HG03571 (cell line): Measurements from ENCODE around the gene DIP2B.

Experiments used
- ATAC-seq: cut with Tn5 transposase; IDR thresholded peaks from one replicate; pipeline ENCODE4 v1.9.1; 2021; ENCODE audit not compliant: unreplicated experiment

Gene DIP2B

DNA sequence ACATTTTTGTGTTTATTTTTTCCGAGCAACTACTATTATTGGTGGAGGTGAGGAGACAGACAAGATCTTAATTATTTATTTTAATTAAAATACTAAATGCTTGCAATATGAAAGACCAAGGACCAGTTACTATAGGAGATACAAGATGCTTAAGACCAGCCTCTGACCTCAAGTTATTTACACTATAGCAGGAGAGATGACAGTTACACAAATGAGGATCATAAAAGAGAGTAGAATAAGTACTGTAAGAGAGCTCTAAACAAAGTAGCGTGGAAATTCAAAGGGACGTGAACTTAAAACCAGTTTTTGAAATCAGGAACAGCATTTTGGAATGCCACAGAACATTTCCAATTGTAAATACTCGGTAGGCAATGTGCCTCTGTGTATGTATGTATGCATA lies 131.1 kb downstream of the DIP2B start:
- ATAC-seq = no peak

DNA sequence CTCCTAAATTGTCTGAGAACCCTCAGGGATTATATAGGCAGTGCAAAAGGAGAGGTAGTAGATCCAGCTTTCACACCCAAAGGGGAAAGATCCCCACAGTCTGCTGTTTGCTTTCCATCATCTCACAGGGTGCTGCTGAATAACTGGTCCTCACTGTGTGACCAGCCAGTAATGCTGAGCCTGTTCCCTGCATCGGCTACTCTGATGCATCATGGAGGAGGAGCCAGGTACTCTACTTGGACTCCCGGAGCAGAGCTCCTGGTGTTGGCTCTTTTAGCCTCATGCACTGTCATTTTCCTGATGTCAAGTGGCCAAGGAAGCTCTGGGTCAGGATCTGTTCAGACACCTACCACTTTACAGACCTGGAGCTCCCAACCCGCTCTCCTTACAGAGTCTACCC lies 131.7 kb downstream of the DIP2B start:
- ATAC-seq = no peak

DNA sequence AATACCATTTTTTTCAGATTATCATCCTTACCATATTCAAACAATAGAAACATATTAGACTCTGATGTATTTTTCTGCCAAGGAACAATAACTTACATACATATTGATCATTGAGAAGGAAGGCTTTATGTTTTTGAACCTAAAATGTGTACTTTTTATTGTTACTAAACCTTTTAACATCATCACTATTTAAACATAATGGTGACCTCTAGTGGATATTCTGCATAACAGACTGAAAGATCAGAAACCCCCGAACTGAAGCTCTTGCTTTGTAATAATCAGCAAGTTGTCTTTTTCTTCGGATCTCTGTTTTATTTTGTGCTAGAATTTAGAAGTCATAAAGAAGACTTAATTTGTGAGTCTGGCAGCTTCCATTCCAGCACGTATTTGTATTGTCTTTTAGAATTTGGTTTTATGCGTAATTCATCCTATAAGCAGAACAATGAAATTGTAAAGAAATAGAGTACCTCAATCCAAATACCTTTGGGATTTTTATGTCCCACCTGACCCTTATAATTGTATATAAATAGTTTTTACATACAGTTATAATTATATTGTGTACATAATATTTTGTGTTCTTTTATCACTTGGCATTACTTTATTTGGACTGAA lies 133.2 kb downstream of the DIP2B start:
- ATAC-seq = no peak

DNA sequence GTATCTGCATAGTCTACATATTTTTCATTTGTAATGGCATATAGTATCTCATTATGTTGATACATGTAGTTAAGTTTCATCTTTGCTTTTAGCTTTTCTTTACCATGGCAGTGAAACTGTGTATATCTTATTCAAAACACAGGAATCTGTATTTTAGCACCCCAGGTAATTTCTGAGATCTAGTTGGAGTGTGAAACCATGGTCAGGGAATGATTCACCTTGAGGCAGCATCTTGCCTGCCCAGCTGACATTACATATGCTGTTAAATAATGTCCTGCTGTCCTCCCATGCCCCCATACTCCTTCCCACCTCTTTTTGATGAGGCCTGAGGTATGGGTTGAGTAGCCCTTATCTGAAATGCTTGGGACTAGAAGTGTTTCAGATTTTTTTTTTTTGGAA lies 133.7 kb downstream of the DIP2B start:
- ATAC-seq = no peak

DNA sequence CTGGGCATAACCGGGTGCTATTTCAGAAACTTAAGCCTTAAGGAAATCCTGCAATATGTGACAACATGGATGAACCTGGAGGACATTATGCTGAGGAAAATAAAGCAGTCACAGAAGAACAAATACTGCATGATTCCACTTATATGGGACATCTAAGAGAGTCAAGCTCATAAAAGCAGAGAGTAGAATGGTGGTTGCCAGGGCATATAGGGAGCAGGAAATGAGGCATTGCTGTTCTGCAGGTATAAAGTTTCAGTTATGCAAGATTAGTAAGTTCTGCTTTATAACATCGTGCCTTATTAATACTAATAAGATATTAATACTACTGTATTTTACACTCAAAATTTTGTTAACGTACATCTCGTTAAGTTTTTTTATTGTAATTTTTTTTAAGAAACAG lies 134.9 kb downstream of the DIP2B start:
- no peak for ATAC-seq

DNA sequence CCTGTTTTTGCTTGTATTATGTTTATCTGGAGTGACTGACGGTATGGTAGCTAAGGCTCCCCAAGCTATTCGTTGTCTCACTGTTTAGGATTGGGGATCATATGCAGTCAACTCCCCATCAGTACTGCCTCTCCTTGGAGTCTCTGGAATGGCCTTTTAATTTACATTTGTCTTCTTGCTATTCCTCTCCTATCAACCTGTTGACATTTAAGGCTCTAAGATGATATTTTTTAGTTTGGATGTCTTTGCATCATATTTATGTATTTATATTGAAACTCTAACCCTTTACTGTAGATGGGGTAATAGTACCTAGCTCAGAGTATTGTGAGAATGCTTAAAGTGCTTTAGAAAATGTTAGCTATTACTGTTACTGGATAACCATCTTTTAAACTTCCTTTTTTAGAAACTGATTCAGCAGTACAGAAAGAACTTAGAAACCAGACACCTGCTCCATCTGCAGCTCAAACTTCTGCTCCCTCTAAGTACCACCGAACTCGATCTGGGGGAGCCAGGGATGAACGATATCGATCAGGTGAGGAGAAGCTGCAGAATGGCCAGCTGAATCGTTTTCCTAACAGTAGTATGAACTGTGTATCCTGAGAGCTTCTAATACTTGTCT lies 135.6 kb downstream of the DIP2B start:
- ATAC-seq = no peak

DNA sequence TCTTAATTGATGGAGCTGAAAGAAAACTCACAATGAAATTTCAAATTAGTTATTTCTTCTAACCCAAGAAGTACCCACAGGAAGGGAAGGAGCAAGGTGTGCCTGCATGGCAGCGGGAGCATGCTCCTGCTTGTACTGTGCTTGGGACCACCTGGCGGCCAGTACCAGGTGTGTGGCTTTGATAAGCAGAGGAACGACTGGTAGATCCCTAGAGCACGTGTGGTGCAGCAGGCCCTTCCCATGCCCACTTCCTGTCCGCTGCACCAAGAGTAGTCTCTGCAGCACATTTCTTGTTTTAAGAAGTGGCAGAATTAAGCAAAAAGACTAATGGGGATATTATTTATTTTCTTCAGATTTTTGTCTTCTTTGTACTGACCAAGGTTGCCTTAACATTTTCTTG lies 136.8 kb downstream of the DIP2B start:
- no peak for ATAC-seq

DNA sequence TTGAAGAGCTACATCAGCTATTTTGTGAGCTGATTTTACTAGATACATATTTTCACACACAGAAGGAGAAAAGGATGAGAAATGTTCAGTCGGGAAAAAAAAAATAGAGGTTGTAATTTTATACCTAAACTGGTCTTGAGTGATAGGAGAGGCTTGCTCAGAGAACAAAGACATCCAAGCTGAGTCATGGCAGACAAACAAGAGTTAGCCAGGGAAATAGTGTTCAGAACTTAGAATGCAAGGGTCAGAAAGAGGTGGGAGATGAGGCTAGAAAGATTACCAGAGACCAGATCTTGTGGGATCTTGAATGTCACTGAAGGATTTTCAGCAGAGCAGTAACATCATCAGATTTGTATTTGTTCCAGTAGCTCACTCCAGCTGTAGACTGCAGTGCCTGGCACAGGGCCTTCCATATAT lies 137.3 kb downstream of the DIP2B start:
- no peak for ATAC-seq

DNA sequence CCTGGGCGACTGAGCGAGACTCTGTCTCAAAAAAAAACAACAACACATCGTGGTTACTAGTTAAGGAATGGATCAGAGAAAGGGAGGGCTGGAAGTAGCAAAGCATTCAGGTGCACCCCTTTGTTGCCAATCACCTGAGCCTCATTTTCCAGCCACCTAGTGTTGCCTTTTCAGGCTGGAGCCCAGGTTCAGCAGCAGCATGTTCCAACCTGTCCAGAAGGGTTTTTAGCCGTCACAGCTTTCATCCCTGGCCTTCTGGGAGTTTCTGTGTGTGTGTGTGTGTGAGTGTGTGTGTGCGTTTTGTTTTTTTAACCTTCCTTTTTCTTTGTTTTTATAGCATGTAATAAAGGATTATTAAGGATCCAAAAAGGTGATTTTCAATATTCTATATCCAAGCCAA lies 138.0 kb downstream of the DIP2B start:
- ATAC-seq = no peak

DNA sequence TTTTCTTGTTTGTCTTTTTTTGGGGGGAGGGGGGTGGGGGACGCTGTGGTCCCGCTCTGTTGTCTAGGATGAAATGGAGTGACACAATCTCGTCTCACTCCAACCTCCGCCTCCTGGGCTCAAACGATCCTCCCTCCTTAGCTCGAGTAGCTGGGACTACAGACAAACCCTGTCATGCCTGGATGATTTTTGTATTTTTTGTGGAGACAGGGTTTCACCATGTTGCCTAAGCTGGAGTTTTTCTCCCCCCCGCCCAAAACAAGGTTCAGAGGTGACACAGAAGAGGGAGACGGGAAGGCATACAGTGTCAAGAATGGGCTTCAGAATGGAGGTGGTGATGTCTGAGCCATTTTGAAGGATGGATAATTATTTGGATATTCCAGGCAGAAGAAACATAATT lies 142.2 kb downstream of the DIP2B start:
- ATAC-seq = no peak

DNA sequence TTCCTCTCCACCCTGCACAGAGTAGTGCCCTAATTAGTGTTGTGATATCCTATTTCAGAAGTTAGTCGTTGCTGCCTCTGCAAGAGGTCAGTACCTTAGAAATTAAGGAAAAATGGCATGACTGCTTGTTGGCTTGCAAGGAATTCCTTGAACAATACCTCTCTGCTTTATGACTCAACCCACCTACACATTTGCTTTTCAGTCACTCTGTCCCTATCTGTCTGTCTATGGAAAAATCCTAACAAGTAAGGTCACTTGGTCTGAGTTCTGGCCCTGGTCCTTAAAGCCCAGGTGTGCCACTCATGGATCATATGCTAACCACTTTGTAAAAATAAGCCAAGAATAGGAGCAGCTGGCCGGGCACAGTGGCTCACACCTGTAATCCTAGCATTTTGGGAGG lies 142.7 kb downstream of the DIP2B start:
- no peak for ATAC-seq

DNA sequence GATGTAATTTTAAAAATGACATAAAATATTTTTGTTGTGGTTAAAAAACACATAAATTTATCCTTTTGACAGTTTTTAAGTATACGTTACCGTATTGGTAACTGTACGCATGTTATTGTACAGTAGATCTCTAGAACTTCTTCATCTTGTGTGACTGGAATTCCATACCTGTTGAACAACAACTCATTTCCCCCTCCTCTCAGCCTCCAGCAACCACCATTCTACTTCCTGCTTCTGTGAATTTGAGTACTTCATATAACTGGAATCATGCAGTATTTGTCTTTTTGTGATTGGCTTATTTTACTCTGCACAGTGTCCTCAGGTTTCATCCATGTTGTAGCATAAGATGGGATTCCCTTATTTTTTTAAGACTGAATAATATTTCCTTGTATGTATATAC lies 145.5 kb downstream of the DIP2B start:
- ATAC-seq = no peak

DNA sequence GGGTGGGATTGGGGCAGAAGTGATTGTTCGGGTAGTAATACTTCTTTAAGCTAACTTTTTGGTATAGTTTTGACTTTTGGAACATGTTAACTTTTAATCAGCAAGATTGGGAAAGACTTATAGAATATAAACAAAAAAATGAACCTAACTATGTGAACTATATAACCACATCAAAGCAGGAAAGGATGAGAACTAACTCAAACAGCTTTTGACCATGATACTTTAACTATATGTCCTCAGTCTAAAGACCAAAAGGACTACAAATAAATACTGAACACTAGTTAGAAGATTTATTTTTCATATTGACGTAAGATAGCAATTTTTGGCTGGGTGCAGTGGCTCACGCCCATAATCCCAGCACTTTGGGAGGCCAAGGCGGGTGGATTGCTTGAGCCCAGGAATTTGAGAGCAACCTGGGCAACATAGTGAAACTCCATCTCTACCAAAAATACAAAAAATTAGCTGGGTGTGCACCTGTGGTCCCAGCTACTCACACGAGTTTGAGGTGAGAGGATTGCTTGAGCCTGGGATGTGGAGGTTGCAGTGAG lies 150.7 kb downstream of the DIP2B start:
- ATAC-seq = no peak

DNA sequence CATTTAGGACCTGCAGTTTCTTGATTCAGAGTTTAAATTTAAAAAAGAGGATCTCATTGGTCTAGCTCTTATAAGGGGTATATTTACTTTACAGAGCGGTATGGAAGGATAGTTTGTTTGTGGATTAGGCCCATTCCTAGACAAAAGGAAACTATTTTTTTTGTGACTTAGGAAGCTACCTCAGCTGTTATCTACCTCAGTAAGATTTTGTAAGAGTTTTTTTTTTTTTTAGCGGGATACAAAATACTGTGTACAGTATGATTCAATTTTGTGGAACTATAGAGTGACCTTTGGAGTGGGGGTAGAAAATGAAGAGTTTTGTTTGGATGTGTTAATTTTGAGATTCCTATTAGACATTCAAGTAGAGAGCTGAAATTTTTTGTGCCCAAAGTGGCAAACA lies 154.5 kb downstream of the DIP2B start:
- ATAC-seq = no peak

DNA sequence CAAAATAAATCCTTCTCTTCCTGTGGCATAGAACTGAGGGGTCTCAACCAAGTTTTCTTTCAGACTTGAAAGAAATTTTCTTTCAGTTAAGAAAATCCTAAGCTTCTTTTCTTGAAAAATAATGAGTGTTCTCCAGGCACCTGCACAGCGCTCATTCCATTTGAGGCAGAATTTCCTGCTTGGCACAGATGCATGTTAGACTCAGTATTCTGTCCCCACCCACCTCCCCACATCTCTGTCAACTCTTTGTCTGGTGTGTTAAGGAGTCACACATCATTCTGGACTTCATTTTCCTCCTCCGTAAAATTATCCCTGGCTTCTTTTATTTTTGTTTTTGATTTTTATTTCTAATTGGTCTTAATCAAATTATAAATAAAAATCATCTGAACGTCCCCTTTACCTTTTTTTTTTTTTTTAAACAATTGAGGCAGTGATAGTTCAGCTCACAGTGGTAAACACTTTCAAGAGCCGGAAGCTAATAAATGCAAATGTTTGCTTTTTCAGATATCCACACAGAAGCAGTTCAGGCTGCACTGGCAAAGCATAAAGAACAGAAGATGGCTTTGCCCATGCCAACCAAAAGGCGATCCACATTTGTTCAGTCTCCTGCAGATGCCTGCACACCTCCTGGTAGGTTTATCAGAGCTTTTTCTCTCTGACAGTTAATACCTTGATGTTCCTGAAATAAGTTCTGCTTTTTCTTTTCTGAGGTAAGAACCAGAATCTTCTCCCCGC lies 155.1 kb downstream of the DIP2B start:
- no peak for ATAC-seq

DNA sequence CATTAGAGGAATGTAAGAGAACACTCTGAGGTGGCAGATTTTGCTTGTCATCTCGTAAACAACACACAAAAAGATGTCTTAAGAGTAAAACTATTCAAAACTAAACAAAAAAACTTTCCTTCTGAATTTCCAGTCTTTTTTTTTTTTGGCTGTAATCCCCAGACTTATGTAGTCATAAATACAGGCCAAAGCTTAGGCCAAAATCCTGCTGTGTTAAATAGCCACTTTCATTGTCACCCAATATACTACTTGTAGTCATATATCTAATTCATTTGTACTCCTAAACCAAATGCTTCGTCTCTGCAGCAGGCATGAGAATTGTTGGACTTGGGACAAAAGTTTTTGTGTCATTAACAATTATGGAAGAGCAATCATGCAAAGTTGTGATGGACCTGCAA lies 155.6 kb downstream of the DIP2B start:
- no peak for ATAC-seq

DNA sequence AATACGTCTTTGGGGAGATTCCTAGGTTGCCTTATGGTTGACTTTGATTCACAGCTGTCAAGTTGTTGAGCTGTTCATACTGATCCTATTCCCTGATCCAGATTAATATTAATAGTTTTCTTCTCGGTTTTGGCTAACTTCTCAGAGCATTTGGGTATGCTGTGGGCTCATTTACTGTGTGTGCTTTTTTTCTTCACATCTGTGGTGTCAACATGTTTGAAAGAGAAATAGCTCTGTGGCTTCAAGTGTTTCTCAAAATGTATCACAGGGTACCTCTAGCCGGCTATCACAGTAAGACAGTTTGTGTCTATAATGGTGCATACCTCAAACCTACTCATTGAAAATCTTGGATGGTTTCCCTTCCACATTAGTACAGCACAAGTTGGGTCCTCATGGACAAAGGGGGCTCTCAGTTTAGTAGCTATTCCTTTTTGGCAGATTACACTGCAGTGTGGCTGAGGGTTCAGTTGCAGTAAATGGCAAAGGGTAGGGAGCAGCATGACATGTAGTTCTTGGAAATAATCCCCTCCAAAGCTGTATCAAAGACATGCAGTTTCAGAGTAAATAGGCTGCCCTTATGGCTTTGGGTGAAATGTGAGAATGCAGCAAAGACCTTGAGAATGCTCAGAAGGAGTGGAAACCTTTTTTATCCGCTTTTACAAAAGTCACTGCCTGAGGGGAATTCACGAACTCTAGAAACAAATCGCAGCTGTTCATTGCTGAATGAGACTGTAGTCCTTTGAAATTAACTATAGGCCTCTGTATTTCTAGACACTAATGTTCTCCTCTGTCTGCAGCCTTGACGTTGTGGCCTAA lies 156.7 kb downstream of the DIP2B start:
- no peak for ATAC-seq

DNA sequence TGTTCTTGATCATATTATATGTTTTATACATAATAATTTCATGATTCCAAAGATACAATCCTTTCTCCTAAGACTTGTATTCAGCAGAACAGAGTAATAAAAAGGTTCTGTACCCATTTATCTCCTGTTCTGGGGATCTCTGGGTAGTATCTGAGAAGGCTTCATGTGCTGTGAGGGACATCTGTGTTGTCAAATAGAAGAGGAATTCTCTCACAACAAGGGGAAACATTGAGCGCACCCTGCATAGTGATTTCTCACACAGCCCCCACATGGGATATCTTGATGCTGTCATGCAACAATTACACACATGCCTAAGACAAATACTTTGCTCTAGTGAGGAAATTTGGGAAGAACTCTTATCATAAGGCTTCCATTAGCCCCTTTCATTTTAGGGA lies 157.3 kb downstream of the DIP2B start:
- no peak for ATAC-seq

DNA sequence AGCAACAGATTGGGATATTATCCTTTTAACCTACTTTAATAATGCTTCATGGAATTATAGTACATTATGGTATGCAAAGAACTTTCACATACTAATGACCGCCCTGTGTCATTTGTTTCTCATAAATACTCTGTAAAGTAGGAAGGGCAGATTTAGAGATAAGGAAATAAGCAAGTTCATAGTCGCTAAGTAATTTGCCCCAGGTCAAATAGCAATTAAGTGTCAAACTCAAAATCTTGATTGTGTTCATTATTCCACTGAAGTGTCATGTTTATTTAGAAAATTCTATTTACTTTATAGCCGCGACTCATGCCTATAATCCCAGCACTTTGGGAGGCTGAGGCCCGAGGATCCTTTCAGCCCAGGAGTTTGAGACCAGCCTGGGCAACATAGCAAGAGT lies 160.4 kb downstream of the DIP2B start:
- no peak for ATAC-seq

DNA sequence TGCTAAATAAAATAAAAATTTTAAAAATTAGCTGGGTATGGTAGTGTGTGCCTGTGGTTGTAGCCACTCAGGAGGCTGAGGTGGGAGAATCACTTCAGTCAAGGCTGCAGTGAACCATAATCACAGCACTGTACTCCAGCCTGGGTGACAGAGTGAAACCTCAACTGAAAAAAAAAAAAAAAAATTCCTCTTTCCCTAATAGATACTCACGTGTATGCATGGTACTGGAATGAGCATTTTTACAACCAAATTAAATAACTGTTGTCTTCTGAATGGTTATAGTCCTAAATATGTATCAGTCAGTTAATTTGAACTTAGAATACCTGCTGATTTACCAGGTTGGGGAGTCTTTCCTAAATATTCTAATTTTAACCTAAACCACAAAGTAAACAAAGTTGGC lies 160.8 kb downstream of the DIP2B start:
- ATAC-seq = no peak

DNA sequence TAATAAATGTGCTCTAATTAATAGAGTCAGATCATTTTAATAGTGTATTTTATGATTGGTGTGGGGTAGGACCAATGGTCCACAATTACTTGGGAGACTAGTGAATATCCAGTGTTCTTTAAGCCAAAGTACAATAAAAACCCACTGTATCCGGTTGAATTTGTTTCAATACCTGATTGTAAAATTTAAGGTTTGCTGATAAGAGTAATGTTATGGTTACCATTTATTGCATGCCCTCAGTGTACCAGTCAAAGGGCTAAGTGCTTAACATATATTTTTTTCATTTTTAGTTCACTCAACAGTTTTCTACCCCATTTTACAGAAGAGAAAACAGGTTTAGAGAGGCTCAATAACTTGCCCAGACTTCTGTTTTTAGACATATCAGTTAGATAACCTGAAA lies 161.2 kb downstream of the DIP2B start:
- ATAC-seq = no peak

DNA sequence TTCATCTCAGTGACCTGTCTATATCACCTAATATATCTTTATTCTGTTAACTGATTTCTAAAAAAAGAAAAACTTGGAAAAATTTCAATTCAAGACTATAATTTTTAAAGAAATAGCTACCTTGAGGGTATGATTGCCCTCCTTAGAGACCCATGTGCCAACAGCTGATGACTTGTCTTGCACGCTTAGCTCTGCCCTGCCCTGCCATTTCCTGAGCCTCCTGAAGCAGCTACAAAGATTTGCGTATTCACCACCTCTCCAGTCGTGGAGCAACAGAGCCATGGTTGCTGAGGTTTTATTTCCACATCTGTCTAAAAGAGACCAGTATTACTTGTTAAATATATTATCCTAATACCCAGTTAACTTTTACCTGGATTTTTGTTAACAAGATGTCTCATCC lies 167.4 kb downstream of the DIP2B start:
- no peak for ATAC-seq
